HEK293T (cell line): Measurements from ENCODE around the gene CDCA8.

Experiments
- CTCF ChIA-PET: fragments of 350-600 bp; formaldehyde crosslinking; extraction: SDS; loops from one replicate; lab custom pipeline; 2021; ENCODE audit warnings: antibody characterized with exemption, inconsistent platforms; lab: Yijun Ruan, JAX
- POLR2A ChIA-PET: fragments of 350-600 bp; formaldehyde crosslinking; extraction: SDS; loops from one replicate; lab custom pipeline; 2020; ENCODE audit warnings: antibody characterized with exemption, inconsistent platforms; lab: Yijun Ruan, JAX
- DNase-seq: peaks from one replicate; pipeline ENCODE4 v3.0.0; 2012; ENCODE audit warnings: mixed read lengths; ENCODE audit errors: extremely low spot score
- ARNT ChIP-seq: fragments of 450-650 bp; IDR thresholded peaks from 2 replicates; pipeline ENCODE4 v1.6.1; 2017; ENCODE audit warnings: mild to moderate bottlenecking
- BHLHE40 ChIP-seq: fragments of 450-650 bp; IDR thresholded peaks from 2 replicates; pipeline ENCODE4 v1.6.1; 2016; ENCODE audit warnings: mild to moderate bottlenecking, moderate library complexity, borderline replicate concordance
- CTBP1 ChIP-seq: fragments of 450-650 bp; IDR thresholded peaks from 2 replicates; pipeline ENCODE4 v1.6.1; 2016; ENCODE audit warnings: borderline replicate concordance
- ELF4 ChIP-seq: fragments of 450-650 bp; IDR thresholded peaks from 2 replicates; pipeline ENCODE4 v1.6.1; 2017; ENCODE audit warnings: antibody characterized with exemption
- FOXA1 ChIP-seq: fragments of 450-650 bp; IDR thresholded peaks from 2 replicates; pipeline ENCODE4 v1.6.1; 2016; ENCODE audit warnings: mild to moderate bottlenecking
- FOXK2 ChIP-seq: fragments of 450-650 bp; IDR thresholded peaks from 2 replicates; pipeline ENCODE4 v1.6.1; 2016; ENCODE audit warnings: mild to moderate bottlenecking
- FOXM1 ChIP-seq: fragments of 450-650 bp; IDR thresholded peaks from 2 replicates; pipeline ENCODE4 v1.6.1; 2017; ENCODE audit warnings: mild to moderate bottlenecking, borderline replicate concordance
- HDGF ChIP-seq: fragments of 450-650 bp; IDR thresholded peaks from 2 replicates; pipeline ENCODE4 v1.6.1; 2017; ENCODE audit warnings: antibody characterized with exemption, borderline replicate concordance
- L3MBTL2 ChIP-seq: fragments of 450-650 bp; conservative IDR thresholded peaks from 2 replicates; pipeline ENCODE4 v1.6.1; 2016; ENCODE audit warnings: mild to moderate bottlenecking
- LEF1 ChIP-seq: fragments of 450-650 bp; IDR thresholded peaks from 2 replicates; pipeline ENCODE4 v1.6.1; 2017; ENCODE audit warnings: mild to moderate bottlenecking, borderline replicate concordance
- NFRKB ChIP-seq: fragments of 450-650 bp; IDR thresholded peaks from 2 replicates; pipeline ENCODE4 v1.6.1; 2016; ENCODE audit warnings: mild to moderate bottlenecking, moderate library complexity
- PKNOX1 ChIP-seq: fragments of 450-650 bp; IDR thresholded peaks from 2 replicates; pipeline ENCODE4 v1.6.1; 2016
- SP1 ChIP-seq: fragments of 450-650 bp; IDR thresholded peaks from 2 replicates; pipeline ENCODE4 v1.6.1; 2017
- SUZ12 ChIP-seq: fragments of 450-650 bp; IDR thresholded peaks from 2 replicates; pipeline ENCODE4 v1.6.1; 2016; ENCODE audit warnings: mild to moderate bottlenecking
- TARDBP ChIP-seq: fragments of 450-650 bp; IDR thresholded peaks from 2 replicates; pipeline ENCODE4 v1.6.1; 2016
- ZNF384 ChIP-seq: fragments of 450-650 bp; IDR thresholded peaks from 2 replicates; pipeline ENCODE4 v1.6.1; 2016

Gene CDCA8

GRCh38 chr1:37652976-37653375, 39.3 kb upstream of the CDCA8 start:
- no peak for TF ChIP-seq ZNF384
- no peak for TF ChIP-seq SP1
- no peak for TF ChIP-seq L3MBTL2
- no peak for TF ChIP-seq FOXA1
- TF ChIP-seq TARDBP, result no peak
- no peak for TF ChIP-seq FOXM1
- no peak for TF ChIP-seq CTBP1
- TF ChIP-seq HDGF, result no peak
- no peak for TF ChIP-seq ELF4
- TF ChIP-seq LEF1, result no peak
- TF ChIP-seq BHLHE40, result no peak
- TF ChIP-seq PKNOX1, result no peak
- TF ChIP-seq ARNT, result no peak
- no peak for TF ChIP-seq FOXK2
- no peak for TF ChIP-seq NFRKB
- CTCF ChIA-PET, result no interaction called here
- DNase-seq, result no peak
- POLR2A ChIA-PET, result no interaction called here

GRCh38 chr1:37653906-37654305, 38.4 kb upstream of the CDCA8 start:
- DNase-seq, result no peak
- POLR2A ChIA-PET, result no interaction called here
- CTCF ChIA-PET, result no interaction called here
- TF ChIP-seq LEF1 (no peak), NFRKB (no peak), HDGF (no peak), PKNOX1 (no peak), L3MBTL2 (no peak), ELF4 (no peak), FOXM1 (no peak), SP1 (no peak), BHLHE40 (no peak), CTBP1 (no peak), FOXK2 (no peak), ARNT (no peak), TARDBP (no peak)

- ChIA-PET POLR2A (no interaction called here), CTCF (no interaction called here)
- DNase-seq, result no peak
- TF ChIP-seq PKNOX1 (no peak), HDGF (no peak), NFRKB (no peak), CTBP1 (no peak), LEF1 (no peak), FOXA1 (no peak), SP1 (no peak), SUZ12 (no peak), ELF4 (no peak), FOXM1 (no peak), FOXK2 (no peak), BHLHE40 (no peak), ARNT (no peak), ZNF384 (no peak), TARDBP (no peak), L3MBTL2 (no peak)
Observed at GRCh38 chr1:37655274-37655673, 37.0 kb upstream of the CDCA8 start.

- no peak for DNase-seq
- CTCF ChIA-PET, result no interaction called here
- POLR2A ChIA-PET, result no interaction called here
- no peak for TF ChIP-seq BHLHE40
Observed at GRCh38 chr1:37656026-37656425, 36.3 kb upstream of the CDCA8 start.

GRCh38 chr1:37656881-37657280, 35.4 kb upstream of the CDCA8 start:
- TF ChIP-seq HDGF, result no peak
- TF ChIP-seq PKNOX1, result no peak
- no peak for TF ChIP-seq NFRKB
- no peak for TF ChIP-seq SUZ12
- no peak for TF ChIP-seq FOXA1
- no peak for TF ChIP-seq FOXK2
- no peak for TF ChIP-seq ARNT
- TF ChIP-seq ELF4, result no peak
- no peak for TF ChIP-seq LEF1
- TF ChIP-seq TARDBP, result no peak
- TF ChIP-seq SP1, result no peak
- no peak for TF ChIP-seq ZNF384
- TF ChIP-seq FOXM1, result no peak
- TF ChIP-seq CTBP1, result no peak
- TF ChIP-seq BHLHE40, result no peak
- no peak for TF ChIP-seq L3MBTL2
- no peak for DNase-seq
- ChIA-PET CTCF (no interaction called here), POLR2A (no interaction called here)
